Neural crest cell (in vitro differentiated cells): ENCODE results near the gene KDM6B. TPM values are rescaled to one million over a fixed set of nuclear protein-coding genes. Genes with fewer than 3 reads are reported as not detected.

ENCODE experiments used
- DNase-seq: peaks from one replicate; pipeline ENCODE4 v3.0.0; 2021; ENCODE audit warnings: low read depth, mixed read lengths, low spot score
- H3K27ac Mint-ChIP-seq: one replicate; pipeline ENCODE4 v1.8.0; 2021; ENCODE audit warnings: mild to moderate bottlenecking, mixed read lengths; ENCODE audit not compliant: unreplicated experiment
- H3K27me3 Mint-ChIP-seq: 2 replicates; pipeline ENCODE4 v1.8.0; 2021; ENCODE audit warnings: low read depth, mild to moderate bottlenecking, mixed read lengths
- H3K36me3 Mint-ChIP-seq: 2 replicates; pipeline ENCODE4 v1.8.0; 2021; ENCODE audit warnings: low read depth, mild to moderate bottlenecking, mixed read lengths
- H3K4me1 Mint-ChIP-seq: 2 replicates; pipeline ENCODE4 v1.8.0; 2021; ENCODE audit warnings: mixed read lengths
- H3K4me3 Mint-ChIP-seq: one replicate; pipeline ENCODE4 v1.8.0; 2021; ENCODE audit warnings: mild to moderate bottlenecking, mixed read lengths
- H3K9me3 Mint-ChIP-seq: 2 replicates; pipeline ENCODE4 v1.8.0; 2021; ENCODE audit warnings: mixed read lengths
- CTCF ChIP-seq: fragments of 200-600 bp; sonication (generic); conservative IDR thresholded peaks from 2 replicates; pipeline ENCODE4 v1.5.0; 2021; ENCODE audit warnings: antibody characterized with exemption, mild to moderate bottlenecking
- total RNA-seq: library from RNA; stranded (reverse); gene quantifications from 2 replicates; pipeline ENCODE4 v1.2.1, GENCODE V29; 2021

Gene KDM6B
- total RNA-seq, 1 donor from 2014 or later: 70.2 TPM

- Mint-ChIP-seq H3K27ac (no peak overlapping the region), H3K9me3 (no peaks in the 10 kb centered on the region), H3K27me3 (no peaks in the 10 kb centered on the region), H3K4me3 (no peak overlapping the region), H3K4me1 (peaks cover 4% of the 10 kb centered on the region), H3K36me3 (peaks cover 16% of the 10 kb centered on the region)
- no peak for TF ChIP-seq CTCF
- no peak for DNase-seq
Measured at GRCh38 chr17:7864995-7865650, 31.1 kb downstream of the KDM6B start.

GRCh38 chr17:7867881-7868329 is 33.9 kb downstream of the KDM6B start:
- H3K9me3 Mint-ChIP-seq: no peaks in the 10 kb centered on the region
- H3K36me3 Mint-ChIP-seq: peaks cover 16% of the 10 kb centered on the region
- H3K27ac Mint-ChIP-seq: no peak overlapping the region
- no peak overlapping the region for H3K4me3 Mint-ChIP-seq
- H3K27me3 Mint-ChIP-seq: no peaks in the 10 kb centered on the region
- H3K4me1 Mint-ChIP-seq: peaks cover under 1% of the 10 kb centered on the region
- no peak for TF ChIP-seq CTCF
- DNase-seq: no peak

- no peaks in the 10 kb centered on the region for H3K27me3 Mint-ChIP-seq
- no peak overlapping the region for H3K4me3 Mint-ChIP-seq
- H3K36me3 Mint-ChIP-seq: peaks cover 12% of the 10 kb centered on the region
- DNase-seq: no peak
- H3K4me1 Mint-ChIP-seq: no peaks in the 10 kb centered on the region
- no peaks in the 10 kb centered on the region for H3K9me3 Mint-ChIP-seq
- no peak for TF ChIP-seq CTCF
- H3K27ac Mint-ChIP-seq: no peak overlapping the region
Measured at GRCh38 chr17:7873051-7873450, 39.0 kb downstream of the KDM6B start.

- H3K36me3 Mint-ChIP-seq: peaks cover 12% of the 10 kb centered on the region
- TF ChIP-seq CTCF: no peak
Measured at GRCh38 chr17:7875804-7876370, 41.9 kb downstream of the KDM6B start.

GRCh38 chr17:7878234-7878633 is 44.2 kb downstream of the KDM6B start:
- H3K36me3 Mint-ChIP-seq: peaks cover 12% of the 10 kb centered on the region
- DNase-seq: no peak

More at GRCh38 chr17:7875804-7876370, 41.9 kb downstream of the KDM6B start:
- Mint-ChIP-seq H3K27me3 (no peaks in the 10 kb centered on the region), H3K4me1 (no peaks in the 10 kb centered on the region), H3K9me3 (no peaks in the 10 kb centered on the region), H3K27ac (no peak overlapping the region), H3K4me3 (no peak overlapping the region)
- DNase-seq: no peak

More at GRCh38 chr17:7878234-7878633, 44.2 kb downstream of the KDM6B start:
- H3K9me3 Mint-ChIP-seq: no peaks in the 10 kb centered on the region
- no peak overlapping the region for H3K4me3 Mint-ChIP-seq
- TF ChIP-seq CTCF: no peak
- no peaks in the 10 kb centered on the region for H3K4me1 Mint-ChIP-seq
- no peak overlapping the region for H3K27ac Mint-ChIP-seq
- H3K27me3 Mint-ChIP-seq: no peaks in the 10 kb centered on the region
